WI38 (cell line): ENCODE data around the gene CABP7.

Source experiments
- H3K4me3 ChIP-seq: 2 replicates; pipeline ENCODE4 v1.5.1; 2011; ENCODE audit warnings: low read depth, mild to moderate bottlenecking, control low read depth, low read length
- CTCF ChIP-seq: IDR thresholded peaks from 2 replicates; pipeline ENCODE4 v1.5.1; 2012; ENCODE audit warnings: low read depth, mild to moderate bottlenecking, control low read depth, low read length

The CABP7 gene

GRCh38 chr22:29695129-29695926 is 24.5 kb upstream of the CABP7 start:
- H3K4me3 ChIP-seq, result no peak overlapping the region
- no peak for TF ChIP-seq CTCF

- TF ChIP-seq CTCF, result no peak
- no peak overlapping the region for H3K4me3 ChIP-seq
These were observed 21.8 kb upstream of the CABP7 start for GRCh38 chr22:29697853-29698598.

GRCh38 chr22:29700206-29700899 is 19.4 kb upstream of the CABP7 start:
- H3K4me3 ChIP-seq, result no peak overlapping the region
- TF ChIP-seq CTCF, result no peak

GRCh38 chr22:29700900-29701154 is 19.0 kb upstream of the CABP7 start:
- no peak overlapping the region for H3K4me3 ChIP-seq
- TF ChIP-seq CTCF, result no peak

GRCh38 chr22:29701155-29701999 is 18.4 kb upstream of the CABP7 start:
- no peak for TF ChIP-seq CTCF
- H3K4me3 ChIP-seq, result no peak overlapping the region

- TF ChIP-seq CTCF, result no peak
- no peak overlapping the region for H3K4me3 ChIP-seq
These were observed 17.5 kb upstream of the CABP7 start for GRCh38 chr22:29702000-29702930.
